Jurkat, Clone E6-1 (cell line): Measurements from ENCODE around the gene SSX4B.
"Not testable (repeated sequence)": the region's sequence is repeated elsewhere in the genome, so short reads cannot be mapped to it uniquely, and the experiment has no call there.

Experiments used
- DNase-seq: peaks from one replicate; pipeline ENCODE4 v3.0.0-alpha.2; 2011; ENCODE audit warnings: low read depth, low spot score
- H3K4me3 ChIP-seq: 2 replicates; pipeline ENCODE4 v1.5.1; 2011; ENCODE audit warnings: mild to moderate bottlenecking, low read length, control low read depth, moderate library complexity

SSX4B gene

DNA sequence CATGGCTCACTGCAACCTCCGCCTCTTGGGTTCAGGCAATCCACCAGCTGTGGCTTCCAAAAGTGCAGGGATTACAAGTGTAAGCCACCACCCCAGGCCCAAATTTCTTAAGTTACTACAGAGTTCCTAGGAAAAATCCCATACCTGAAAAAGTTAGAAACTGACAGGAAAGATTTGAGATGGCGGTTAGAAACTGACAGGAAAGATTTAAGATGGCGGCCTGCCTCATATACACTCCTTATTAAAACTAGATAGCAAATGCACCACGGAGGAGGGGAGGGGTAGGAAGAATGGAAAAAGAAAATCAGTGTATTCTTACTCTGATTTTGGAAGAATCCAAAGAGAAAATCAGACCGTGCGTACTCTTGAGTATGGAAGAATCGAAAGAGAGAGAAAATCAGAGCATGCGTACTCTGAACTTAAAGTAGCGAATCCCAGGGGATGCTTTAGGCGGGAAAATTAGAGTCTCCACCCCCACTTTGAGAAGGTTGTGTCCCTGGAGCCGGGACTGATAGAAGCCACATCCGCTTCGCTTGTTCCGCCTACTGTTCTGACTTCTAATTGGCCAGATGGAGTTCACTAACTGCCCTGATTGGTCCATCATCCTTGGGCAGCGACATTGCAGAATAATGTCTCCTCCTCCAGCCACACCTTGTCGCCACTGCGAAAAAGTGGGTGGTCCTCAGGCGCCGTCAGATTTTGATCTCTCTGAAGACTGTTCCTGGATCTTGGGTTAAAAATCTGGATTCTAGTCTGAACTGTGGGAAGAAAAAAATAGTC lies 55.3 kb downstream of the SSX4B start, which contains the start of gene SSX3:
SSX3 (minus strand) TSS at position 389 of the 780 bp plus-strand sequence. CDS start 1,454 bp downstream, outside the sequence.
- DNase-seq, H3K4me3 ChIP-seq: not testable (repeated sequence)
